GM21390 (cell line): ENCODE measurements around the gene COL3A1.

Experiments
- ATAC-seq: cut with Tn5 transposase; IDR thresholded peaks from one replicate; pipeline ENCODE4 v1.9.1; 2021; ENCODE audit not compliant: unreplicated experiment

The COL3A1 gene

GRCh38 chr2:188974164-188974563 lies at the start of gene COL3A1:
Gene COL3A1 (plus strand): TSS chr2:188974373. CDS start chr2:188974490, 117 bp downstream.
- no peak for ATAC-seq

GRCh38 chr2:188928643-188929042 lies 45.5 kb upstream of the COL3A1 start:
- no peak for ATAC-seq

GRCh38 chr2:188931361-188931760 lies 42.8 kb upstream of the COL3A1 start:
- no peak for ATAC-seq

- ATAC-seq, result no peak
These were observed 36.6 kb upstream of the COL3A1 start for GRCh38 chr2:188937228-188938220.

GRCh38 chr2:188940171-188940570 lies 34.0 kb upstream of the COL3A1 start:
- no peak for ATAC-seq

- no peak for ATAC-seq
These were observed 29.7 kb upstream of the COL3A1 start for GRCh38 chr2:188944442-188944841.

- no peak for ATAC-seq
These were observed 24.9 kb upstream of the COL3A1 start for GRCh38 chr2:188949046-188949818.

- no peak for ATAC-seq
These were observed 21.3 kb upstream of the COL3A1 start for GRCh38 chr2:188952901-188953300.

GRCh38 chr2:188956290-188956689 lies 17.9 kb upstream of the COL3A1 start:
- no peak for ATAC-seq

- ATAC-seq, result no peak
These were observed 17.2 kb upstream of the COL3A1 start for GRCh38 chr2:188956961-188957360.

GRCh38 chr2:188957646-188958045 lies 16.5 kb upstream of the COL3A1 start:
- ATAC-seq, result no peak

GRCh38 chr2:188963741-188964140 lies 10.4 kb upstream of the COL3A1 start:
- ATAC-seq, result no peak

- no peak for ATAC-seq
These were observed 9.1 kb upstream of the COL3A1 start for GRCh38 chr2:188964976-188965546.

GRCh38 chr2:188965563-188965962 lies 8.6 kb upstream of the COL3A1 start:
- ATAC-seq, result no peak

GRCh38 chr2:188966079-188966571 lies 8.0 kb upstream of the COL3A1 start:
- no peak for ATAC-seq

GRCh38 chr2:188966728-188967440 lies 7.3 kb upstream of the COL3A1 start:
- ATAC-seq, result no peak

GRCh38 chr2:188969236-188969635 lies 4.9 kb upstream of the COL3A1 start:
- no peak for ATAC-seq

GRCh38 chr2:188969651-188970050 lies 4.5 kb upstream of the COL3A1 start:
- no peak for ATAC-seq

GRCh38 chr2:188970211-188970610 lies 4.0 kb upstream of the COL3A1 start:
- ATAC-seq, result no peak

GRCh38 chr2:188971432-188971861 lies 2.7 kb upstream of the COL3A1 start:
- ATAC-seq, result no peak

- no peak for ATAC-seq
These were observed 532 bp upstream of the COL3A1 start for GRCh38 chr2:188973641-188974040.
